Measurements from ENCODE around the gene CAST. TPM values are rescaled to one million over a fixed set of nuclear protein-coding genes. Genes with fewer than 3 reads are reported as not detected.

Gene CAST
- total RNA-seq, 2 donors from 2014 or later = 175 to 347 TPM

DNA sequence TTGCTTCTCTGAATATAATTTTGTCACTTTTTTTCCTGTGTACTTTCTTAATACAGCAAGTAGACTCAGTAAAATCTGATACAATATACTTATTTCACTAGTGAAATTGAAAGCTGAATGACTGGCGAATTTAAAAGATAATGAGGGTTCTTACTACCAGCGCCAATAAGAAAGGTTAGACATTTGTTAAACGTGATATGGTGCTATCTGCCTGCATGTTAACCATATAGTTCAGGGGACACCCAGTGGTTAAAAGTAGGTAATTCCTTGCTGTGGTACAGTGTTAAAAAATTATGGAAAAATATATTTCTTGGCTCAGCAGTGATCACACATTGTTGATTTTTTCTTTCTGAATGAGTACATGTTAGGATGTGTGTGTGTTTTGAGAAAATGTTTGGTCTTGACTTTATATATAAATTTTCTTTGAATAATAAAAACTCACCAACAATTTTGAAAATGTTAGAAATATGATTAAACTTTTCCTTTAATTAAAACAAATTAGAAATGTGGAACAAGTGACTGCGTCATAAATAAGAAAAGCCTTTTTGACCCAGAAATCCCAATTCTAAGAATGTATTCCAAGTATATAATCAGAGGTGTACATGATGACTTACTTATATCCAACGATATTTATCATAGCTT is 25.8 kb downstream of the CAST start:
- no peaks in the 10 kb centered on the region for H3K9me3 ChIP-seq
- no peak overlapping the region for H3K27ac ChIP-seq
- ATAC-seq (ENCODE audit: insufficient number of reproducible peaks, low FRiP score, low read depth) = no peak
- peak; percentile 42 for TF ChIP-seq CTCF (IDR thresholded peaks at IDR 0.05)
- H3K36me3 ChIP-seq = peaks cover 12% of the 10 kb centered on the region
- peak overlapping the region; percentile 18 for H3K4me3 ChIP-seq
- no peak for DNase-seq (ENCODE audit: low spot score)
- no peaks in the 10 kb centered on the region for H3K27me3 ChIP-seq (replicated peaks; ENCODE audit: insufficient read depth)
- peaks cover 26 to 48% of the 10 kb centered on the region in 2 donors for H3K4me1 ChIP-seq (ENCODE audit: control insufficient read depth in 1 of 2, low read depth in 2 of 2)

- Histone ChIP-seq H3K4me3 (no peak overlapping the region), H3K9me3 (no peaks in the 10 kb centered on the region), H3K4me1 (ENCODE audit: control insufficient read depth in 1 of 2, low read depth in 2 of 2) (peaks cover 23 to 30% of the 10 kb centered on the region in 2 donors), H3K27me3 (replicated peaks; ENCODE audit: insufficient read depth) (no peaks in the 10 kb centered on the region), H3K27ac (no peak overlapping the region), H3K36me3 (peaks cover 6% of the 10 kb centered on the region)
- no peak for ATAC-seq (ENCODE audit: insufficient number of reproducible peaks, low FRiP score, low read depth)
- TF ChIP-seq CTCF (IDR thresholded peaks at IDR 0.05) = no peak
- DNase-seq (ENCODE audit: low spot score) = no peak
Measured at GRCh38 chr5:96690861-96691260, 28.7 kb downstream of the CAST start.

DNA sequence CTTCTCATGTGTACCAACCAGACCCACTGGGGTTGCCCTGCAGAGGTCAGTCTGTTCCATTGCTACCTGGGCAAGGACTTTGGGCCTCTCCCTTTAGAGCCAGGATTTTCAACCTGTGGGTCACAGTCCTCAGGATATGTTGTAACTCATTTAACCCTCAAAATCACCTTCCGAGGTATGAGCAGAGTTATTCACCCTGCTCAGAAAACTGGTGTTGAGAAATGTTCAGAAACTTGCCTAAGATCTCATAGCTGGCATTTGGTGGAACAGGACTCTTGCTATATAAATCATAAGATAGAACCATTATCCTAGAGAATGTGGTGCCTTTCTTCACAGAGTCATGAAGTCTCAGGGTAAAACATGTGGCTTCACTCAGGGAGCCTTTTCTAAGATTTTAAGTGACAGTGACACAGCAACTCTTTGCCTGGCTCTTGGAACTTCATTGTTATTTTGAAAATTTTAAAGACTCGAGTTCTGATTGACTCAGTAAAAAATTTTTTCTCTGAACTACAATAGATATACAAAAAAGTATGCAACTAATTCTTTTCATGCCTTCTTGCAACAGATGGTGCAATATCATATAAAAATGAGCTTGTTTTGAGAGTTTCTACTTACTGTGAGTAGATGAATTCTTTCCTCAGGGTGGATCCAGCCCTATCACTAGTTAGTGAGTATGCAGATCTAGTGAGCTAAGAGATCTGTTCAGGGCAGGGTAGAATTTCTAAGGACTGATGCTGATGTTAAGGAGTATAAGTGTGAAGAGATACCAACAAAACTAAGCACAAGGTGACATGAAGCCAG is 29.5 kb downstream of the CAST start:
- peaks cover 6% of the 10 kb centered on the region for H3K36me3 ChIP-seq
- peaks cover 22 to 23% of the 10 kb centered on the region in 2 donors for H3K4me1 ChIP-seq (ENCODE audit: control insufficient read depth in 1 of 2, low read depth in 2 of 2)
- TF ChIP-seq CTCF (IDR thresholded peaks at IDR 0.05) = no peak
- H3K27ac ChIP-seq = no peak overlapping the region
- no peaks in the 10 kb centered on the region for H3K9me3 ChIP-seq
- no peak overlapping the region for H3K4me3 ChIP-seq
- DNase-seq (ENCODE audit: low spot score) (no peak), ATAC-seq (ENCODE audit: insufficient number of reproducible peaks, low FRiP score, low read depth) (no peak)
- no peaks in the 10 kb centered on the region for H3K27me3 ChIP-seq (replicated peaks; ENCODE audit: insufficient read depth)

- H3K4me3 ChIP-seq = no peak overlapping the region
- no peaks in the 10 kb centered on the region for H3K9me3 ChIP-seq
- no peaks in the 10 kb centered on the region for H3K27me3 ChIP-seq (replicated peaks; ENCODE audit: insufficient read depth)
- TF ChIP-seq CTCF (IDR thresholded peaks at IDR 0.05) = no peak
- ATAC-seq (ENCODE audit: insufficient number of reproducible peaks, low FRiP score, low read depth) (no peak), DNase-seq (ENCODE audit: low spot score) (no peak)
- H3K27ac ChIP-seq = no peak overlapping the region
- H3K36me3 ChIP-seq = peaks cover 9% of the 10 kb centered on the region
- H3K4me1 ChIP-seq (ENCODE audit: control insufficient read depth in 1 of 2, low read depth in 2 of 2) = peaks cover 16 to 20% of the 10 kb centered on the region in 2 donors
Measured at GRCh38 chr5:96692441-96692840, 30.3 kb downstream of the CAST start.

DNA sequence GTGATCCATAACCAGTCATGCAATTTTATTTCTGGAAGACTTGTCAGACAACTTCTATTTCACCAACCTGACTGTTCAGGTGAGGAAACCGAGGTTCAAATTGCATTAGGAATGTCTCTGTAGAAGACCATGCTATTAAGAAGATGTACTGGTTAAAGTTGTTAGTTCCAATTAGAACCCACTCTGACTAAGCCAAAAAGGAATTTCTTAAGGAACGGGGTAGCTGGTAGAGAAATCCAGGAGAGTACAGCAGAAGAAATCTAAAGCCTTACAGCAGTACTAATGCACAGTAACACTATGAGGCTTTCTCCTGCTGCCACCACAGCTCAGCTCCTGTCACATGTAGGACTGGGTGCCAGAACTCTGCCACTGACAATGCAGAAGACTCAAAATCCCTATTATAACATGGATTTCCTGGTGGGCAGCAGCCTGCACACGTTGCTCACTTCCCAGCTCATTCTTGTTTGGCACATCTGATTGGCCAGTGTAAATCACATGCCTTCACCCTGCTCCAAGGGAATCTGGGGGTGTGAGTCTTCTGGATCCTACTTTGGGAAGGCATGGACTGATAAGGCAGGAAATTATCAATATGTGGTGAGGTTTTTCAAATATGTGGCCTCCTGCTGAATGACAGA is 37.1 kb downstream of the CAST start:
- no peak for TF ChIP-seq CTCF (IDR thresholded peaks at IDR 0.05)
- peak overlapping the region; percentile 36 to 55 for H3K27ac ChIP-seq
- ATAC-seq (ENCODE audit: insufficient number of reproducible peaks, low FRiP score, low read depth) = no peak

More for the DNA sequence above, 37.1 kb downstream of the CAST start:
- Histone ChIP-seq H3K36me3 (peaks cover 4% of the 10 kb centered on the region), H3K27me3 (replicated peaks; ENCODE audit: insufficient read depth) (no peaks in the 10 kb centered on the region), H3K9me3 (no peaks in the 10 kb centered on the region), H3K4me1 (ENCODE audit: control insufficient read depth in 1 of 2, low read depth in 2 of 2) (peaks cover 14 to 31% of the 10 kb centered on the region in 2 donors), H3K4me3 (no peak overlapping the region)
- no peak for DNase-seq (ENCODE audit: low spot score)
